CD14-positive monocyte (primary cell): ENCODE measurements around the gene NCMAP. TPM values are rescaled to one million over a fixed set of nuclear protein-coding genes. Genes with fewer than 3 reads are reported as not detected.

Experiments
- DNase-seq, 3 donors: peaks; one replicate each; pipeline ENCODE4 v3.0.0-alpha.2; 2011 to 2022
- H2AFZ ChIP-seq: 2 replicates; pipeline ENCODE4 v1.6.0; 2012; ENCODE audit warnings: mild to moderate bottlenecking, low read depth, low read length, inconsistent platforms; ENCODE audit not compliant: insufficient read depth, poor library complexity, severe bottlenecking
- H3K27ac ChIP-seq, 2 donors: 1 replicate in 1 of 2; 2 replicates in 1 of 2; pipeline ENCODE4 v1.5.1; 2012 to 2013; ENCODE audit warnings: low read length in 2 of 2, control low read depth in 1 of 2, inconsistent platforms in 1 of 2, low read depth in 1 of 2, mild to moderate bottlenecking in 1 of 2
- H3K27me3 ChIP-seq, 2 donors: one replicate each; pipeline versions ENCODE4 v1.6.0 to v1.6.1; 2011 to 2013; ENCODE audit warnings: low read length in 2 of 2; ENCODE audit not compliant: control insufficient read depth in 2 of 2, insufficient read depth in 2 of 2
- H3K36me3 ChIP-seq, 2 donors: replicated peaks in 1 of 2; 1 replicate in 1 of 2; 2 replicates in 1 of 2; pipeline versions ENCODE4 v1.5.1 to v1.6.1; 2012 to 2013; ENCODE audit warnings: low read length in 2 of 2, control low read depth in 1 of 2, inconsistent platforms in 1 of 2, mild to moderate bottlenecking in 1 of 2; ENCODE audit not compliant: insufficient read depth in 2 of 2, control insufficient read depth in 1 of 2
- H3K4me1 ChIP-seq, 2 donors: 1 replicate in 1 of 2; 2 replicates in 1 of 2; pipeline versions ENCODE4 v1.5.1 to v1.6.1; 2012 to 2013; ENCODE audit warnings: low read length in 2 of 2, control low read depth in 1 of 2, inconsistent platforms in 1 of 2, mild to moderate bottlenecking in 1 of 2, moderate library complexity in 1 of 2; ENCODE audit not compliant: insufficient read depth in 2 of 2, control insufficient read depth in 1 of 2
- H3K4me2 ChIP-seq: replicated peaks from 2 replicates; pipeline ENCODE3; 2012; ENCODE audit warnings: low read length, moderate library complexity, mild to moderate bottlenecking; ENCODE audit not compliant: poor library complexity, severe bottlenecking; ENCODE audit errors: extremely low read depth
- H3K4me3 ChIP-seq, 3 experiments: fragments of 200-600 bp in 1 of 3; sonication (generic) in 1 of 3; replicated peaks in 1 of 3; 1 replicate in 2 of 3; 2 replicates in 1 of 3; pipeline ENCODE4 v1.5.1; 2011 to 2013; ENCODE audit warnings: low read length in 3 of 3, mild to moderate bottlenecking in 3 of 3, control low read depth in 2 of 3, low read depth in 2 of 3, inconsistent platforms in 1 of 3, moderate library complexity in 1 of 3
- H3K79me2 ChIP-seq: 2 replicates; pipeline ENCODE4 v1.6.0; 2012; ENCODE audit warnings: mild to moderate bottlenecking, control low read depth, inconsistent platforms, low read length, moderate library complexity; ENCODE audit not compliant: insufficient read depth
- H3K9ac ChIP-seq: 2 replicates; pipeline ENCODE4 v1.6.0; 2017; ENCODE audit warnings: low read length, mild to moderate bottlenecking; ENCODE audit not compliant: insufficient read depth, poor library complexity, severe bottlenecking
- H3K9me3 ChIP-seq, 2 donors: replicated peaks in 1 of 2; 1 replicate in 1 of 2; 2 replicates in 1 of 2; pipeline versions ENCODE4 v1.5.1 to v1.6.1; 2012 to 2013; ENCODE audit warnings: low read length in 2 of 2, control low read depth in 1 of 2; ENCODE audit not compliant: control insufficient read depth in 1 of 2, insufficient read depth in 1 of 2
- H4K20me1 ChIP-seq: 2 replicates; pipeline ENCODE4 v1.6.0; 2012; ENCODE audit warnings: mild to moderate bottlenecking, low read length, control low read depth, moderate library complexity; ENCODE audit not compliant: insufficient read depth
- H3K27ac Mint-ChIP-seq, 7 donors: one replicate each; pipeline ENCODE4 v1.8.0; 2020; ENCODE audit warnings: mild to moderate bottlenecking in 7 of 7, mixed read lengths in 7 of 7, moderate library complexity in 6 of 7, inconsistent platforms in 2 of 7
- H3K27me3 Mint-ChIP-seq, 3 donors: one replicate each; pipeline ENCODE4 v1.8.0; 2021 to 2022; ENCODE audit warnings: low read depth in 3 of 3, mild to moderate bottlenecking in 3 of 3, mixed read lengths in 3 of 3, moderate library complexity in 3 of 3, inconsistent platforms in 1 of 3
- H3K36me3 Mint-ChIP-seq, 2 donors: one replicate each; pipeline ENCODE4 v1.8.0; 2020; ENCODE audit warnings: mixed read lengths in 2 of 2, inconsistent platforms in 1 of 2, mild to moderate bottlenecking in 1 of 2
- H3K4me1 Mint-ChIP-seq: one replicate; pipeline ENCODE4 v1.8.0; 2020; ENCODE audit warnings: mild to moderate bottlenecking, mixed read lengths
- H3K4me3 Mint-ChIP-seq, 2 donors: one replicate each; pipeline ENCODE4 v1.8.0; 2020; ENCODE audit warnings: mild to moderate bottlenecking in 2 of 2, mixed read lengths in 2 of 2, moderate library complexity in 1 of 2
- H3K9me3 Mint-ChIP-seq, 7 donors: one replicate each; pipeline ENCODE4 v1.8.0; 2020 to 2022; ENCODE audit warnings: mixed read lengths in 7 of 7, mild to moderate bottlenecking in 6 of 7, moderate library complexity in 6 of 7, inconsistent platforms in 2 of 7
- CTCF ChIP-seq: fragments of 200-600 bp; IDR thresholded peaks from one replicate; pipeline ENCODE4 v1.8.0; 2022; ENCODE audit warnings: antibody characterized with exemption, mild to moderate bottlenecking
- WGBS: methylation state at CpG from one replicate; pipeline ENCODE4 v1.1.5; 2013; ENCODE audit warnings: missing lambda C conversion rate; ENCODE audit not compliant: insufficient coverage; 5-methylcytosine and 5-hydroxymethylcytosine counted together
- intact Hi-C, 2 donors: fragments of 100-400 bp; cut with micrococcal nuclease; formaldehyde crosslinking; loops; one replicate each; pipeline versions ENCODE4 v1.15.0 to v1.15.1; 2023
- polyA plus RNA-seq, 3 donors: library from polyadenylated mRNA; depleted of rRNA in 1 of 3; unstranded in 2 of 3; stranded (reverse) in 1 of 3; fragments of 300-500 nt in 2 of 3; fragments of >200 nt in 1 of 3; fragmentation: Illumina TruSeq in 2 of 3; gene quantifications; 1 replicate in 2 of 3; 2 replicates in 1 of 3; pipeline ENCODE4 v1.2.3, GENCODE V29; 2012 to 2021

Gene NCMAP
- polyA plus RNA-seq, 3 donors: not detected

DNA sequence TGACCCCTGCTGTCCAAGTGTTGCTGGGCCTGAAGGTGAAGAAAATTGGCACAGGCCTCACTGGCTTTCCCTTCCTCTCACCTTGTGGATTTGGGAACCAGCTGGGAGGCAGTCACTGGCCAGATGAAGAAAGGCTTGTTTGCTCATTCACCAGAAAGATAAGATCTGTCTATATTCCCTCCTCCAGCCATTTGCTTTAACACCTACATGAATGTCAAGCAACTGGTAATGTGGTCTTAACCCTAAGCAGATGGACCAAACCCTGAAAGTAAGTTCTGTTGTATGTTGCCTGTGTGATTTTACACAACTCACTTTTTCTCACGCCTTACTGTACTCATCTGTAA, 76.9 kb downstream of the NCMAP start:
- H3K9me3 ChIP-seq: no peaks in the 10 kb centered on the region
- intact Hi-C loops: no loop called here

DNA sequence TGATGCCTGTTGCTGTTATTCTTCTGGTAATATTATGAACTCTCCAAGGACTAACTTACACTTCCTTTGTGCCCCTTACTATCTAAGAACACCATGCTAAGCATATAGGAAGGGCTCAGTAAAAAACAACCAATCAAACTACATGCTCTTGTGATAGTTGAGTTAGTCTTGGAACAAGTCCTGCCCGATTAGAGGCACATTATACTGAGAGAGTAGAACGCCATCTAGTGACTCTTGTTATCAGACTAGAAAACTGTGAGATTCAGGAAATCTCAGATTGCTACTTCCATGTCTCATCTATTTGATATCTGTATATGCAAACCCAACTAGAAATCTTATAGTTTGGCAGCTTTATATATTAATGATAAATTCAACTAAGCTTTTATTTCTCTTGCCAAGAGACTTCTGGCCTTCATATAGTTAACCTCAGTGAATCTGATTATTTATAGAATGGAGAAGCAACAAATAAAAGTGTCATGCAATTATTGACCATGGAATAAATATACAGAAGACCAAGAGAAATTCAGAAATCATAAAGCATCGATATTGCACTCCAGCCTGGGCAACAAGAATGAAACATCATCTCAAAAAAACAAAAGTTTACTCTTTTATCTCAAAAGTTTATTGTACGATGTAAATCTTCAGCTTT, 79.4 kb downstream of the NCMAP start:
- Histone ChIP-seq H2AFZ (no peak overlapping the region), H3K9ac (no peak overlapping the region), H3K9me3 (no peaks in the 10 kb centered on the region), H3K36me3 (no peaks in the 10 kb centered on the region), H3K27ac (no peak overlapping the region), H4K20me1 (no peaks in the 10 kb centered on the region), H3K79me2 (no peaks in the 10 kb centered on the region), H3K27me3 (no peaks in the 10 kb centered on the region), H3K4me1 (no peaks in the 10 kb centered on the region), H3K4me3 (no peak overlapping the region), H3K4me2 (no peak overlapping the region)
- no peaks in the 10 kb centered on the region for H3K9me3 Mint-ChIP-seq
- no CpG with 5 or more reads among the region's 4 CpGs for WGBS
- no peak overlapping the region for H3K27ac Mint-ChIP-seq
- intact Hi-C loops: no loop called here
- DNase-seq: peak in 2 of 3 donors; percentile 38 to 43
- H3K4me1 Mint-ChIP-seq: peaks cover 7% of the 10 kb centered on the region
- H3K36me3 Mint-ChIP-seq: no peaks in the 10 kb centered on the region
- H3K27me3 Mint-ChIP-seq: peaks cover 1 to 6% (median 4%) of the 10 kb centered on the region in 3 donors
- no peak overlapping the region for H3K4me3 Mint-ChIP-seq
- TF ChIP-seq CTCF: peak; percentile 56

More for the DNA sequence above, 76.9 kb downstream of the NCMAP start:
- H4K20me1 ChIP-seq: no peaks in the 10 kb centered on the region
- H3K36me3 ChIP-seq: no peaks in the 10 kb centered on the region
- no peaks in the 10 kb centered on the region for H3K4me1 ChIP-seq
- Mint-ChIP-seq H3K27ac (peak overlapping the region in 1 of 7 donors; percentile 13), H3K4me3 (no peak overlapping the region), H3K4me1 (peaks cover 2% of the 10 kb centered on the region), H3K27me3 (peaks cover 4 to 12% (median 7%) of the 10 kb centered on the region in 3 donors), H3K36me3 (no peaks in the 10 kb centered on the region), H3K9me3 (no peaks in the 10 kb centered on the region)
- H3K79me2 ChIP-seq: no peaks in the 10 kb centered on the region
- H3K9ac ChIP-seq: no peak overlapping the region
- no peak overlapping the region for H2AFZ ChIP-seq
- DNase-seq: no peak
- H3K4me3 ChIP-seq: no peak overlapping the region
- no peak overlapping the region for H3K4me2 ChIP-seq
- no peak for TF ChIP-seq CTCF
- peaks cover 0 to 2% of the 10 kb centered on the region in 2 donors for H3K27me3 ChIP-seq
- no CpG with 5 or more reads among the region's 1 CpG for WGBS
- H3K27ac ChIP-seq: no peak overlapping the region
